Activated CD4-positive, alpha-beta memory T cell treated with anti-CD3 and anti-CD28 coated beads, Interleukin-2, amount 10 ng/mL, durations not matched to agents 7 days and 5 days (primary cell): ENCODE results near the gene TUSC2. TPM values are rescaled to one million over a fixed set of nuclear protein-coding genes. Genes with fewer than 3 reads are reported as not detected.
A peak's percentile ranks its signal among the peaks of the same experiment; 100 is the strongest.
"Not testable (repeated sequence)": the region's sequence is repeated elsewhere in the genome, so short reads cannot be mapped to it uniquely, and the experiment has no call there.

Source experiments
- CTCF ChIA-PET: fragments of 350-600 bp; sonication (Branson Sonifier 250); formaldehyde crosslinking; loops from one replicate; lab custom pipeline; 2021; ENCODE audit warnings: antibody characterized with exemption, inconsistent platforms; lab: Charles Lee
- POLR2A ChIA-PET: fragments of 350-600 bp; sonication (Branson Sonifier 250); formaldehyde crosslinking; loops from one replicate; lab custom pipeline; 2021; ENCODE audit warnings: antibody characterized with exemption; lab: Charles Lee
- DNase-seq: peaks from one replicate; pipeline ENCODE4 v3.0.0-alpha.2; 2020
- H3K27ac Mint-ChIP-seq: one replicate; pipeline ENCODE4 v1.8.0; 2021; ENCODE audit warnings: mild to moderate bottlenecking, mixed read lengths
- H3K27me3 Mint-ChIP-seq: one replicate; pipeline ENCODE4 v1.8.0; 2021; ENCODE audit warnings: mixed read lengths
- H3K36me3 Mint-ChIP-seq: one replicate; pipeline ENCODE4 v1.8.0; 2021; ENCODE audit warnings: low read depth, mixed read lengths
- H3K4me1 Mint-ChIP-seq: one replicate; pipeline ENCODE4 v1.8.0; 2021; ENCODE audit warnings: mixed read lengths
- H3K4me3 Mint-ChIP-seq: one replicate; pipeline ENCODE4 v1.8.0; 2021; ENCODE audit warnings: mild to moderate bottlenecking, mixed read lengths
- H3K9me3 Mint-ChIP-seq: one replicate; pipeline ENCODE4 v1.8.0; 2021; ENCODE audit warnings: mixed read lengths
- total RNA-seq, 2 experiments: library from RNA; stranded (reverse); gene quantifications; one replicate each; pipeline ENCODE4 v1.2.3, GENCODE V29; 2021

The TUSC2 gene
- total RNA-seq, 2 experiments from 2014 or later: 16.8 to 17.9 TPM

- Mint-ChIP-seq H3K4me1 (peaks cover 27% of the 10 kb centered on the region), H3K27me3 (no peaks in the 10 kb centered on the region), H3K36me3 (peaks cover 17% of the 10 kb centered on the region), H3K27ac (no peak overlapping the region), H3K4me3 (no peak overlapping the region), H3K9me3 (no peaks in the 10 kb centered on the region)
- DNase-seq: no peak
- ChIA-PET CTCF (interaction anchor here (2.5 kb wide), 1 partner anchor 10 kb away, joined by 9 read pairs; the partner anchor contains the start of genes HYAL3 and NAA80), POLR2A (interaction anchor here (0.5 to 2.3 kb wide), 5 partner anchors 10 to 48 kb away, joined by 3 to 6 read pairs (median 4); partner anchors contain the start of genes HYAL3 and NAA80)
Measured at GRCh38 chr3:50288387-50289007, 39.5 kb downstream of the TUSC2 start.

- no peak overlapping the region for H3K4me3 Mint-ChIP-seq
- H3K36me3 Mint-ChIP-seq: peaks cover 13% of the 10 kb centered on the region
- ChIA-PET POLR2A (interaction anchor here (2.3 kb wide), 1 partner anchor 10 kb away, joined by 6 read pairs; no protein-coding TSS in a partner anchor), CTCF (no interaction called here)
- H3K27me3 Mint-ChIP-seq: no peaks in the 10 kb centered on the region
- DNase-seq: no peak
- peaks cover 16% of the 10 kb centered on the region for H3K4me1 Mint-ChIP-seq
- no peak overlapping the region for H3K27ac Mint-ChIP-seq
- no peaks in the 10 kb centered on the region for H3K9me3 Mint-ChIP-seq
Measured at GRCh38 chr3:50287262-50287661, 40.8 kb downstream of the TUSC2 start.

GRCh38 chr3:50286322-50287227, 41.4 kb downstream of the TUSC2 start:
- no peak for DNase-seq
- ChIA-PET POLR2A (interaction anchor here (2.3 kb wide), 1 partner anchor 10 kb away, joined by 6 read pairs; no protein-coding TSS in a partner anchor), CTCF (no interaction called here)
- Mint-ChIP-seq H3K27ac (no peak overlapping the region), H3K4me3 (no peak overlapping the region), H3K4me1 (peaks cover 15% of the 10 kb centered on the region), H3K9me3 (no peaks in the 10 kb centered on the region), H3K27me3 (no peaks in the 10 kb centered on the region), H3K36me3 (peaks cover 13% of the 10 kb centered on the region)

GRCh38 chr3:50284121-50284520, 43.9 kb downstream of the TUSC2 start:
- not testable (repeated sequence) for H3K4me3 Mint-ChIP-seq, H3K27me3 Mint-ChIP-seq, H3K36me3 Mint-ChIP-seq, H3K4me1 Mint-ChIP-seq, H3K27ac Mint-ChIP-seq, DNase-seq, H3K9me3 Mint-ChIP-seq
- ChIA-PET POLR2A (interaction anchor here (1.0 kb wide), 1 partner anchor 11 kb away, joined by 3 read pairs; no protein-coding TSS in a partner anchor), CTCF (interaction anchor here (0.7 to 1.2 kb wide), 3 partner anchors 9 to 37 kb away, joined by 3 to 6 read pairs (median 3); partner anchors contain the start of genes HYAL3 and NAA80)

GRCh38 chr3:50279255-50280016, 48.6 kb downstream of the TUSC2 start:
- peaks cover 14% of the 10 kb centered on the region for H3K4me1 Mint-ChIP-seq
- H3K36me3 Mint-ChIP-seq: no peaks in the 10 kb centered on the region
- ChIA-PET CTCF (interaction anchor here (0.8 to 1.1 kb wide), 4 partner anchors 13 to 53 kb away, joined by 3 to 5 read pairs (median 4); partner anchors contain the start of gene IFRD2), POLR2A (interaction anchor here (0.6 to 2.3 kb wide), 5 partner anchors 12 to 63 kb away, joined by 3 to 12 read pairs (median 4); partner anchors contain the start of genes HYAL3 and NAA80)
- H3K4me3 Mint-ChIP-seq: no peak overlapping the region
- H3K9me3 Mint-ChIP-seq: no peaks in the 10 kb centered on the region
- H3K27me3 Mint-ChIP-seq: peaks cover 34% of the 10 kb centered on the region
- no peak overlapping the region for H3K27ac Mint-ChIP-seq
- DNase-seq: no peak

GRCh38 chr3:50278880-50279224, 49.2 kb downstream of the TUSC2 start, which contains the start of gene LSMEM2:
TSS of gene LSMEM2 (plus strand) at chr3:50279087. CDS start at chr3:50279114, 27 bp downstream.
- no peaks in the 10 kb centered on the region for H3K9me3 Mint-ChIP-seq
- DNase-seq: no peak
- H3K4me1 Mint-ChIP-seq: peaks cover 19% of the 10 kb centered on the region
- no peak within 1 kb of the TSS for H3K4me3 Mint-ChIP-seq
- H3K27ac Mint-ChIP-seq: no peak within 1 kb of the TSS
- ChIA-PET CTCF (interaction anchor here (0.9 to 1.3 kb wide), 4 partner anchors 20 to 86 kb away, joined by 3 to 4 read pairs (median 3); partner anchors contain the start of genes HYAL3 and NAA80), POLR2A (interaction anchor here (1.2 to 2.3 kb wide), 3 partner anchors 13 to 20 kb away, joined by 4 to 12 read pairs (median 5); partner anchors contain the start of genes HYAL3 and NAA80)
- H3K27me3 Mint-ChIP-seq: peaks cover 39% of the 10 kb centered on the region
- no peaks in the 10 kb centered on the region for H3K36me3 Mint-ChIP-seq

- CTCF ChIA-PET: interaction anchor here (0.9 to 1.3 kb wide), 3 partner anchors 21 to 86 kb away, joined by 3 read pairs; partner anchors contain the start of genes HYAL3 and NAA80
- DNase-seq: no peak
- POLR2A ChIA-PET: interaction anchor here (1.4 to 2.3 kb wide), 3 partner anchors 17 to 32 kb away, joined by 3 to 12 read pairs (median 5); partner anchors contain the start of genes HYAL3 and NAA80
- H3K4me1 Mint-ChIP-seq: peaks cover 20% of the 10 kb centered on the region
- no peaks in the 10 kb centered on the region for H3K36me3 Mint-ChIP-seq
- no peak overlapping the region for H3K27ac Mint-ChIP-seq
- no peaks in the 10 kb centered on the region for H3K9me3 Mint-ChIP-seq
- peaks cover 42% of the 10 kb centered on the region for H3K27me3 Mint-ChIP-seq
- H3K4me3 Mint-ChIP-seq: no peak overlapping the region
Measured at GRCh38 chr3:50278123-50278879, 49.7 kb downstream of the TUSC2 start.

- Mint-ChIP-seq H3K27me3 (peaks cover 48% of the 10 kb centered on the region), H3K4me1 (peaks cover 29% of the 10 kb centered on the region), H3K4me3 (no peak overlapping the region), H3K9me3 (no peaks in the 10 kb centered on the region), H3K36me3 (no peaks in the 10 kb centered on the region), H3K27ac (no peak overlapping the region)
- ChIA-PET POLR2A (interaction anchor here (1.1 to 2.0 kb wide), 4 partner anchors 10 to 41 kb away, joined by 3 to 6 read pairs (median 5); partner anchors contain the start of genes HYAL3, IFRD2 and NAA80), CTCF (interaction anchor here (0.8 to 2.6 kb wide), 4 partner anchors 15 to 82 kb away, joined by 4 to 10 read pairs (median 6); partner anchors contain the start of genes HYAL3, IFRD2 and NAA80)
- no peak for DNase-seq
Measured at GRCh38 chr3:50276762-50277101, 51.3 kb downstream of the TUSC2 start.

GRCh38 chr3:50275996-50276761, 51.8 kb downstream of the TUSC2 start:
- Mint-ChIP-seq H3K4me3 (no peak overlapping the region), H3K4me1 (peaks cover 33% of the 10 kb centered on the region), H3K27me3 (peaks cover 48% of the 10 kb centered on the region), H3K36me3 (no peaks in the 10 kb centered on the region), H3K9me3 (no peaks in the 10 kb centered on the region), H3K27ac (no peak overlapping the region)
- POLR2A ChIA-PET: interaction anchor here (1.1 to 2.0 kb wide), 5 partner anchors 11 to 156 kb away, joined by 3 to 6 read pairs (median 4); partner anchors contain the start of genes HYAL3, IFRD2 and NAA80
- DNase-seq: peak; percentile 44
- CTCF ChIA-PET: interaction anchor here (1.2 to 2.6 kb wide), 4 partner anchors 16 to 82 kb away, joined by 3 to 10 read pairs (median 6); partner anchors contain the start of gene IFRD2

GRCh38 chr3:50275141-50275995, 52.7 kb downstream of the TUSC2 start:
- Mint-ChIP-seq H3K36me3 (no peaks in the 10 kb centered on the region), H3K9me3 (no peaks in the 10 kb centered on the region), H3K4me1 (peaks cover 33% of the 10 kb centered on the region), H3K27me3 (peaks cover 48% of the 10 kb centered on the region), H3K4me3 (no peak overlapping the region), H3K27ac (no peak overlapping the region)
- DNase-seq: no peak
- POLR2A ChIA-PET: interaction anchor here (1.1 to 2.0 kb wide), 5 partner anchors 11 to 155 kb away, joined by 3 to 6 read pairs (median 4); partner anchors contain the start of genes HYAL3, IFRD2 and NAA80
- CTCF ChIA-PET: interaction anchor here (0.7 to 2.6 kb wide), 12 partner anchors 8 to 81 kb away, joined by 3 to 10 read pairs (median 3); partner anchors contain the start of genes HYAL2 and IFRD2
